ENCODE results near the gene IGFBP4. TPM values are rescaled to one million over a fixed set of nuclear protein-coding genes. Genes with fewer than 3 reads are reported as not detected.
A peak's percentile ranks its signal among the peaks of the same experiment; 100 is the strongest.

IGFBP4 gene
- total and polyA plus RNA-seq, 2 of the 4 experiments (the other 2 are of a cell fraction), result 308 to 1,187 TPM

- intact Hi-C loops (cut with micrococcal nuclease) (no loop called here), in situ Hi-C loops (cut with MboI; ENCODE audit: low sequenced_read_pairs) (no loop called here), dilution Hi-C loops (cut with HindIII; ENCODE audit: low sequenced_read_pairs, unreplicated experiment) (no loop called here)
- DNase-seq (peak; percentile 23), ATAC-seq (ENCODE audit: low read depth) (no peak)
- peak overlapping the region; percentile 70; the same call in 1 of the 2 replicates for H3K23ac ChIP-seq (ENCODE audit: low read depth, low read length)
- peaks cover 92% of the 10 kb centered on the region for H4K20me1 ChIP-seq (ENCODE audit: insufficient read depth, low read length)
- H2BK20ac ChIP-seq (ENCODE audit: low read depth, low read length), result no peak overlapping the region
- no peak overlapping the region for H2AFZ ChIP-seq (replicated peaks; ENCODE audit: low read length, poor library complexity)
- H4K5ac ChIP-seq (ENCODE audit: low read depth, low read length), result no peak overlapping the region
- H3K79me1 ChIP-seq (ENCODE audit: low read depth in 1 of 2, low read length in 2 of 2), result peaks cover 26 to 85% of the 10 kb centered on the region in 2 experiments
- H2AK9ac ChIP-seq (replicated peaks; ENCODE audit: low read depth, low read length, poor library complexity), result no peak overlapping the region
- H3K4ac ChIP-seq (ENCODE audit: low read depth, low read length), result no peak overlapping the region
- peaks cover 57% of the 10 kb centered on the region for H3K36me3 ChIP-seq (ENCODE audit: control insufficient read depth, insufficient read depth, low read length)
- H4K91ac ChIP-seq (ENCODE audit: insufficient read depth, low read depth, low read length), result no peak overlapping the region
- H4K8ac ChIP-seq (ENCODE audit: low read depth in 2 of 2, low read length in 2 of 2), result no peak overlapping the region; a peak in 1 of 4 replicates
- no peak overlapping the region for H3K14ac ChIP-seq (replicated peaks; ENCODE audit: low read depth, low read length)
- no peak overlapping the region for H2BK5ac ChIP-seq (ENCODE audit: low read depth, low read length, poor library complexity, severe bottlenecking)
- CTCF ChIA-PET, result interaction anchor here (0.8 to 1.4 kb wide), 2 partner anchors 85 to 101 kb away, joined by 3 to 7 read pairs; no protein-coding TSS in a partner anchor
- H3K27me3 ChIP-seq (ENCODE audit: control insufficient read depth, insufficient read depth, low read length), result no peaks in the 10 kb centered on the region
- H3K9me3 ChIP-seq (ENCODE audit: control insufficient read depth, insufficient read depth, low read length), result no peaks in the 10 kb centered on the region
- peaks cover 45% of the 10 kb centered on the region for H3K4me1 ChIP-seq (ENCODE audit: control insufficient read depth, insufficient read depth, low read length)
- H3K4me3 ChIP-seq (ENCODE audit: insufficient read depth, low read depth, low read length), result peak overlapping the region; percentile 52
- no peak overlapping the region; the same call in 1 of the 2 replicates for H2AK5ac ChIP-seq (ENCODE audit: low read depth, low read length)
- peaks cover 50% of the 10 kb centered on the region for H3K9me1 ChIP-seq (ENCODE audit: insufficient read depth, low read length)
- H3K18ac ChIP-seq (ENCODE audit: low read depth, low read length), result no peak overlapping the region
- no peak overlapping the region for H3K56ac ChIP-seq (ENCODE audit: extremely low read depth, insufficient read depth, low read length)
- peak overlapping the region; percentile 5; the same call in 1 of the 2 replicates for H3K27ac ChIP-seq (ENCODE audit: insufficient read depth, low read length)
- no peak overlapping the region for H2BK120ac ChIP-seq (ENCODE audit: low read depth, low read length)
- H2BK15ac ChIP-seq (ENCODE audit: low read depth, low read length), result no peak overlapping the region
- no peak for TF ChIP-seq USF2 (IDR thresholded peaks at IDR 0.05; ENCODE audit: low read depth, low read length)
- 33% methylated on average over 3 of the region's 8 CpGs; no CpG with 5 or more reads in 1 of the 2 experiments for WGBS, 2 experiments (ENCODE audit: extremely low coverage in 2 of 2, insufficient read length in 1 of 2)
- H3K4me2 ChIP-seq (ENCODE audit: low read depth, low read length), result peak overlapping the region; percentile 91
- 0 out of 2 replicates have a peak overlapping the region, but pooled peaks have one; percentile 43 for H3K9ac ChIP-seq (ENCODE audit: low read depth, low read length)
- POLR2A ChIA-PET (ENCODE audit: unreplicated experiment), result interaction anchor here (0.5 to 1.3 kb wide), 4 partner anchors 28 to 131 kb away, joined by 3 to 9 read pairs (median 4); no protein-coding TSS in a partner anchor
- no TSS peak for BruUV-seq (replicated peaks)
These were observed 5.0 kb downstream of the IGFBP4 start for GRCh38 chr17:40448213-40448638.
